Neural cell (in vitro differentiated cells): ENCODE data around the gene DCUN1D2. TPM values are rescaled to one million over a fixed set of nuclear protein-coding genes. Genes with fewer than 3 reads are reported as not detected.

Experiments used
- H2AFZ ChIP-seq: fragments of 200-600, 300-800 bp; sonication (generic), shearing (Covaris generic); 2 replicates; pipeline ENCODE4 v1.6.0; 2014; ENCODE audit warnings: low read depth, mild to moderate bottlenecking, antibody characterized with exemption, low read length, moderate library complexity
- H3F3A ChIP-seq: fragments of 200-600 bp; shearing (Covaris generic); 2 replicates; pipeline ENCODE4 v1.6.1; 2016; ENCODE audit warnings: mild to moderate bottlenecking, moderate library complexity, mixed read lengths, antibody characterized with exemption, low read length; ENCODE audit not compliant: insufficient read depth, poor library complexity, severe bottlenecking
- H3K27ac ChIP-seq: fragments of 200-600, 300-800 bp; sonication (generic), shearing (Covaris generic); 2 replicates; pipeline ENCODE4 v1.5.1; 2014; ENCODE audit warnings: mild to moderate bottlenecking, low read length, moderate library complexity
- H3K27me3 ChIP-seq: fragments of 300-800, 200-600 bp; sonication (generic), shearing (Covaris generic); 2 replicates; pipeline ENCODE4 v1.6.0; 2014; ENCODE audit warnings: mild to moderate bottlenecking, low read depth, low read length, moderate library complexity; ENCODE audit not compliant: insufficient read depth
- H3K36me3 ChIP-seq: fragments of 300-800, 200-600 bp; sonication (generic), shearing (Covaris generic); 2 replicates; pipeline ENCODE4 v1.5.1; 2014; ENCODE audit warnings: mild to moderate bottlenecking, antibody characterized with exemption, low read length, moderate library complexity; ENCODE audit not compliant: insufficient read depth
- H3K4me2 ChIP-seq: fragments of 300-800, 200-600 bp; sonication (generic), shearing (Covaris generic); 2 replicates; pipeline ENCODE4 v1.6.0; 2014; ENCODE audit warnings: mild to moderate bottlenecking, low read length
- H3K4me3 ChIP-seq: fragments of 300-800, 200-600 bp; sonication (generic), shearing (Covaris generic); 2 replicates; pipeline ENCODE4 v1.5.1; 2014; ENCODE audit warnings: mild to moderate bottlenecking, low read length, moderate library complexity
- H3K79me2 ChIP-seq: fragments of 200-600 bp; shearing (Covaris generic); replicated peaks from 2 replicates; pipeline ENCODE4 v1.6.0; 2014; ENCODE audit warnings: mild to moderate bottlenecking, low read length, moderate library complexity; ENCODE audit not compliant: insufficient read depth
- H3K9ac ChIP-seq: fragments of 300-800, 200-600 bp; sonication (generic), shearing (Covaris generic); 2 replicates; pipeline ENCODE4 v1.6.1; 2016; ENCODE audit warnings: mild to moderate bottlenecking, low read length, mixed read lengths
- H3K9me2 ChIP-seq: fragments of 200-600 bp; shearing (Covaris generic); 2 replicates; pipeline ENCODE4 v1.6.1; 2016; ENCODE audit warnings: mild to moderate bottlenecking, low read length, mixed read lengths; ENCODE audit not compliant: insufficient read depth
- H3K9me3 ChIP-seq: fragments of 200-600, 300-800 bp; sonication (generic), shearing (Covaris generic); 2 replicates; pipeline ENCODE4 v1.6.1; 2016; ENCODE audit warnings: mild to moderate bottlenecking, mixed run types, low read length, moderate library complexity, mixed read lengths
- H4K20me1 ChIP-seq: fragments of 200-600 bp; shearing (Covaris generic); 2 replicates; pipeline ENCODE4 v1.6.1; 2016; ENCODE audit warnings: mild to moderate bottlenecking, mixed run types; ENCODE audit not compliant: insufficient read depth
- CTCF ChIP-seq: fragments of 450-650 bp; IDR thresholded peaks from 2 replicates; pipeline ENCODE4 v1.5.1; 2014; ENCODE audit warnings: antibody characterized with exemption, mild to moderate bottlenecking, moderate library complexity; ENCODE audit not compliant: poor library complexity, severe bottlenecking
- EP300 ChIP-seq: fragments of 450-650 bp; conservative IDR thresholded peaks from 2 replicates; pipeline ENCODE4 v1.6.1; 2014; ENCODE audit warnings: antibody characterized with exemption, mild to moderate bottlenecking, moderate library complexity; ENCODE audit not compliant: poor library complexity, severe bottlenecking
- EZH2 ChIP-seq: fragments of 200-600, 300-800 bp; shearing (Covaris generic), sonication (generic); IDR thresholded peaks from 2 replicates; pipeline ENCODE4 v1.6.1; 2014; ENCODE audit warnings: antibody characterized with exemption, low read length, borderline replicate concordance, mild to moderate bottlenecking; ENCODE audit not compliant: insufficient read depth, poor library complexity, severe bottlenecking
- MXI1 ChIP-seq: fragments of 450-650 bp; conservative IDR thresholded peaks from 2 replicates; pipeline ENCODE4 v1.6.1; 2014; ENCODE audit warnings: antibody characterized with exemption, mild to moderate bottlenecking; ENCODE audit not compliant: poor library complexity, severe bottlenecking
- POLR2AphosphoS5 ChIP-seq: IDR thresholded peaks from 2 replicates; pipeline ENCODE4 v1.6.1; 2012
- RAD21 ChIP-seq: fragments of 450-650 bp; conservative IDR thresholded peaks from 2 replicates; pipeline ENCODE4 v1.6.1; 2014; ENCODE audit warnings: antibody characterized with exemption, mild to moderate bottlenecking, moderate library complexity
- SMC3 ChIP-seq: fragments of 450-650 bp; conservative IDR thresholded peaks from 2 replicates; pipeline ENCODE4 v1.6.1; 2014; ENCODE audit warnings: antibody characterized with exemption, mild to moderate bottlenecking, moderate library complexity; ENCODE audit not compliant: poor library complexity
- TAF1 ChIP-seq: IDR thresholded peaks from 2 replicates; pipeline ENCODE4 v1.6.1; 2012; ENCODE audit warnings: low read depth
- polyA plus RNA-seq: library from polyadenylated mRNA; depleted of rRNA; stranded (reverse); fragments of >200 nt; gene quantifications from 2 replicates; pipeline ENCODE4 v1.2.3, GENCODE V29; 2014
- TF ChIP-seq, protein P1 (sequence below): IDR thresholded peaks from 2 replicates; pipeline ENCODE4 v1.6.1; 2012; ENCODE audit warnings: borderline replicate concordance

Gene DCUN1D2
- polyA plus RNA-seq, 1 donor from 2014 or later: 55.9 TPM

- Histone ChIP-seq H3K27me3 (no peaks in the 10 kb centered on the region), H3K36me3 (no peaks in the 10 kb centered on the region), H3K79me2 (no peaks in the 10 kb centered on the region), H3K4me3 (no peak overlapping the region), H3K9me2 (no peaks in the 10 kb centered on the region), H3K9ac (no peak overlapping the region), H3K4me2 (no peak overlapping the region), H3F3A (no peaks in the 10 kb centered on the region), H4K20me1 (no peaks in the 10 kb centered on the region), H2AFZ (no peak overlapping the region), H3K9me3 (no peaks in the 10 kb centered on the region), H3K27ac (no peak overlapping the region)
- no peak for TF ChIP-seq RAD21
- TF ChIP-seq CTCF: no peak
- TF ChIP-seq, protein P1, sequence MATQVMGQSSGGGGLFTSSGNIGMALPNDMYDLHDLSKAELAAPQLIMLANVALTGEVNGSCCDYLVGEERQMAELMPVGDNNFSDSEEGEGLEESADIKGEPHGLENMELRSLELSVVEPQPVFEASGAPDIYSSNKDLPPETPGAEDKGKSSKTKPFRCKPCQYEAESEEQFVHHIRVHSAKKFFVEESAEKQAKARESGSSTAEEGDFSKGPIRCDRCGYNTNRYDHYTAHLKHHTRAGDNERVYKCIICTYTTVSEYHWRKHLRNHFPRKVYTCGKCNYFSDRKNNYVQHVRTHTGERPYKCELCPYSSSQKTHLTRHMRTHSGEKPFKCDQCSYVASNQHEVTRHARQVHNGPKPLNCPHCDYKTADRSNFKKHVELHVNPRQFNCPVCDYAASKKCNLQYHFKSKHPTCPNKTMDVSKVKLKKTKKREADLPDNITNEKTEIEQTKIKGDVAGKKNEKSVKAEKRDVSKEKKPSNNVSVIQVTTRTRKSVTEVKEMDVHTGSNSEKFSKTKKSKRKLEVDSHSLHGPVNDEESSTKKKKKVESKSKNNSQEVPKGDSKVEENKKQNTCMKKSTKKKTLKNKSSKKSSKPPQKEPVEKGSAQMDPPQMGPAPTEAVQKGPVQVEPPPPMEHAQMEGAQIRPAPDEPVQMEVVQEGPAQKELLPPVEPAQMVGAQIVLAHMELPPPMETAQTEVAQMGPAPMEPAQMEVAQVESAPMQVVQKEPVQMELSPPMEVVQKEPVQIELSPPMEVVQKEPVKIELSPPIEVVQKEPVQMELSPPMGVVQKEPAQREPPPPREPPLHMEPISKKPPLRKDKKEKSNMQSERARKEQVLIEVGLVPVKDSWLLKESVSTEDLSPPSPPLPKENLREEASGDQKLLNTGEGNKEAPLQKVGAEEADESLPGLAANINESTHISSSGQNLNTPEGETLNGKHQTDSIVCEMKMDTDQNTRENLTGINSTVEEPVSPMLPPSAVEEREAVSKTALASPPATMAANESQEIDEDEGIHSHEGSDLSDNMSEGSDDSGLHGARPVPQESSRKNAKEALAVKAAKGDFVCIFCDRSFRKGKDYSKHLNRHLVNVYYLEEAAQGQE: no peak
- TF ChIP-seq MXI1: no peak
- no peak for TF ChIP-seq POLR2AphosphoS5
- TF ChIP-seq EZH2: no peak
- TF ChIP-seq SMC3: no peak
- no peak for TF ChIP-seq TAF1
- no peak for TF ChIP-seq EP300
These were observed 67.5 kb downstream of the DCUN1D2 start for GRCh38 chr13:113422807-113423519.

DNA sequence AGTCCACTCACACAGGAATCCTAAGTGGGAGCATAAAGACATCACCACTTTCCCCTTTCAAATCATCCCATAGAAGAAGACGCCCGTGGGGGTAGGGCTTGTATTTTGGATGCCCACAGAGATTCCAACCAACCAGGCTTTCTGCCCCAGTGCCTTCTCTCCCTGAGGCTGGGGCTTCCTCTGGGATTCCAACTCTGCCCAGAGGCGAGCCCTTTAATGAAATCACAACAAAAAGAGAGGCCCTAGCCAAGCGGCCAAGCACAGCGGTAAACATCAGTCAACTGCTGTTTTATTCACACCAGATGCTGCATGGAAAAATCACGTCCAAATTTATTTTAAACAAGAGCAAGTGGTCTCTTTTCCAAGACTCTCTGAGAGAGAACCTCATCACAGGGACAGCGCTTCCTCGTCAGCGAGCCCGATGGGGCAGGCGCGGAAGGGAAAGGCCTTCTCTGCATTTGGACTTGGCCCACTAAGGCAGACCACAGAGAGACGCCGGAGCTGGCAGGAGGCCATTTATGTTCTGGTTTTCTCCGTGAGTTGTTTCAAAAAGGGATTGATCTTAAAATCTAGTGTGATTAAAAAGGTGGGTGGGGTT is 68.7 kb downstream of the DCUN1D2 start:
- no peaks in the 10 kb centered on the region for H4K20me1 ChIP-seq
- H3K4me2 ChIP-seq: no peak overlapping the region
- H3K36me3 ChIP-seq: no peaks in the 10 kb centered on the region
- no peak overlapping the region for H3K27ac ChIP-seq
- H3K79me2 ChIP-seq: no peaks in the 10 kb centered on the region
- TF ChIP-seq MXI1: no peak
- no peak for TF ChIP-seq POLR2AphosphoS5
- no peak for TF ChIP-seq TAF1
- TF ChIP-seq CTCF: no peak
- no peak for TF ChIP-seq RAD21
- no peak for TF ChIP-seq EZH2
- TF ChIP-seq, protein P1: no peak
- TF ChIP-seq EP300: no peak
- no peak for TF ChIP-seq SMC3
- H3F3A ChIP-seq: no peaks in the 10 kb centered on the region
- no peak overlapping the region for H2AFZ ChIP-seq
- H3K9ac ChIP-seq: no peak overlapping the region
- no peak overlapping the region for H3K4me3 ChIP-seq
- H3K9me3 ChIP-seq: no peaks in the 10 kb centered on the region
- H3K9me2 ChIP-seq: no peaks in the 10 kb centered on the region
- H3K27me3 ChIP-seq: no peaks in the 10 kb centered on the region
